GM19438 (cell line): ENCODE measurements around the gene C11orf52.
"Not testable (repeated sequence)": the region's sequence is repeated elsewhere in the genome, so short reads cannot be mapped to it uniquely, and the experiment has no call there.

Source experiments
- ATAC-seq: cut with Tn5 transposase; IDR thresholded peaks from one replicate; pipeline ENCODE4 v1.9.1; 2021; ENCODE audit warnings: low read depth; ENCODE audit not compliant: unreplicated experiment

The C11orf52 gene, protein sequence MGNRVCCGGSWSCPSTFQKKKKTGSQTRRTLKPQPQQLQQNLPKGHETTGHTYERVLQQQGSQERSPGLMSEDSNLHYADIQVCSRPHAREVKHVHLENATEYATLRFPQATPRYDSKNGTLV

DNA sequence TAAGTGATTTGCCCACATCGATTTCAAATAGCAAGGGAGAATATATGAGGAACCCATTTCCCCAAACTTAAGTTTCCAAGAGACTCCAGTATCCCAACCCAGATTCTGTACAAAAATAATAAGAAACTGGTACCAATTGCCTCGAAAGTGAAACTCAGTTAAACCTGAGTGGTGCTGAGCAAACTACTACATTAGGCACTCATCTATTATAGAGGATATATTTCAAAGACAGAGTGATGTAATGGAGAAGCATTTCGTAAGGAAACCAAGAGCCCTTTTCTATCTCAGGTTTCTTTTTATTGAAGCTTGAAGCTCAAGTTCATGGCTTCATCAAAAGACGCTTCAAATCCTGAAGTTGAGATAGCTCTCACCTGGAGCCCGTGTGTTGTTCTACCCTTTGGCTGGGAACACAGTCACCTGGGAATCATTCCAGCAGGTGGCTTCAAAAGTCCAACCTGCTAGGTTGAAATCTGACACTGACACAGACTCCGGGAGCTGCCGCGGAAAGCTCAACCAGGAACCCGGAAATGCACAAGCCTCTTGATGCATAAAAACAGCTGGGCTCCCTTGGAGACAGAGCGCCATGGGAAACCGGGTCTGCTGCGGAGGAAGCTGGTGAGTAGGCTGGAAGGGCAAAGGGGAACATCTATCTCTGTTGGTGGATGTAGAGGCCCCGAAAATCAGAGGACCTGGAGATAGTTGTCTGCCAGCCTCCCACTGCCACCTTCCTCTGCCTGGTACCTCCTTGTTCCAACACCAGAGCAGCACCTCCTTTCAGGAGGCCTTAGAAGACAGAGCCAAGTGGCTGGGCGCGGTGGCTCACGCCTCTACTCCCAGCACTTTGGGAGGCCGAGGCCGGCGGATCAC, at the start of gene C11orf52:
TSS of gene C11orf52 (plus strand) at position 524 of the 867 bp plus-strand sequence. CDS start at position 584, 60 bp downstream.
- ATAC-seq: no peak

DNA sequence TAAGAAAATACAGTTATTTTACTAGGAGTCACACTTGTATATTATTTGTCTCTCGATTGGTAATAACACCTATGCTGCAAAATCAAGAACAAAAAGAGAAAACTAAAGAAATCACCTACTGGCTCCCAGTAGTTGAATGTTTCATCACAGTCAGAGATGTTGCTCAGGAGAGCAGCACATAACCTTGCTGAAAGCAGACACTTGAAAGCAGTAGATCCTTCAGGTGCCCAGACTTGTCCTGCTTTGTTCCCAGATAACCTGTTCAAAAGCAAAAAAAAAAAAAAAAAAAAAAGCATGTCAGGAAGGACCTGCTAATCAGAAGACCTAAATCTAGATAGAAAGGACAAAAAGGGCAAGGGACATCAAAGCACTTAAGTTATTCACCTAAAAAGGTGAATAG, 48.6 kb upstream of the C11orf52 start:
- no peak for ATAC-seq

DNA sequence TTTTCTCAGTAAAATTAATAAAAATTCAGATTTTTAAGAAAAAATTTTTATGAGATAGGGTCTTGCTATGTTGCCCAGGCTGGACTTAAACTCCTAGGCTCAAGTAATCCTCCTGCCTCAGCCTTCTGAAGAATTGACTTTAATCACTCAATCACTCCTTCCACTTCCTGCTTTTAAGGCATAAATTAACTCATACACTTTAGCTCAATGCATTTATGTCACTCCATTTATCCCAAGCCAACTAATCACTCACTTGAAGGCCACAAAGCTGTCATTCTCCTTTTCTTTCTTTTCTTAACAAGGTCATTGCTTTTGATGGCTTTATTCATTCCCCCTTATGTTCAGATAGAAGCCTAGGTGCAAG, 48.2 kb upstream of the C11orf52 start:
- peak; percentile 11 for ATAC-seq

DNA sequence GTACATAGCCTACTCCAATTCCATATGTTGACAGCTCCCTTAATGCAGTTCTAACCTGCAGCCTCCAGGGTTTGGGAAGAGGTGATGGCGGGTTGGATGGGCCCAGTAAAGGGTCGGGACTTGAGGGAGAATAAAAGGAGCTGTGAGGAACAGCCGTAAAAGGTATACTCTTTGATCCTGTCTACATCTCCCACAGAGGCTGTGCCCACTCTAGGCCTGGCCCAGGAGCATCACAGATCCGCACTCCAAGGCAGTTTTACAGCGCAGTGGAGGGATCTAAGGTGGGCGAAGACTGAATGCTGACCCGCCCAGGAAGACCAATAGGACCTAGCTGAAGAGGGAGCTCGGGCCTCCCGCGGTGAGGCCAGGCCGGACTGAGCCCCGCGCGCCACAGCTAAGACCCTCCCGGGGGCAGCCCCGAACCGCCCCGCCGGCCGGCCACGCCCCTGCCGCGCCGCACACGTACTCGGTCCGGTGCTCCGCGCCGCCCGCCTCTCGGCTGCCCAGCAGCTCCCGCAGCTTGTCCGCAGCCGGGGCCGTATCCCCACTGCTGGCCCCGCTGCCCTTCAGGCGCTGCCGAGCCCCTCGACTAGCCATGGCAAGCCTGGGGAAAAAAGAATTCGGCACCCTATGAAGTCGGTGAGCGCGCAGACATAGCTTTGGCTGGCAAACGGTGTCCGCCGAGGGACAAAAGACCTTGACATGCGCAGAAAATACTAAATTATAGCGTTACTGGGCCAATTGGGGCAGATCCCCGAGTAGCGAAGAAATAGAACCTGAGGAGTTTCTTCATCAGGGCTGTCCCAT, 47.6 kb upstream of the C11orf52 start, which contains the start of gene ALG9:
TSS of gene ALG9 (minus strand) at position 696 of the 807 bp plus-strand sequence. CDS start at position 597, 99 bp downstream.
- ATAC-seq: peak; percentile 89

DNA sequence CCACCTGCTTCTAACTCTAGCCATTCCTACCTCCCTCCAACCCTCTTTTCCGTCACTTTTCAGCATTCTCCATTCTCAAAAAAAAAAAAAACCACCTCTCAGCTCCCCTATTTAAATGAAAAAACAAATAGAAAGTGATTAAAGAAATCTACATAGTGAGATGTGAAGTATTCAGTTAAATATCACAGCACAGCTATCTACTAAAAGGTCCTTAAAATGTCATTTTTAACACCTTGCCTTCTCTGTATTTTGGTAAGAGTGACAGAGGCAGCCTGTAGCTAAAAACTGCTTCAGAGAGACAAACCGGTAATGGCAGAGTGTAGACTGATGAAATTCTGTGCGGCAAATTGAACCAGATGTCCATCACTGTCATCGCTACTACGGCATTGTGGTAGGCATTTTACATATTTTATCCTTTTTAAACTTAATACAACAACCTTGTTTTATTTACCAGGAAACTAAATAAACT, 47.0 kb upstream of the C11orf52 start:
- no peak for ATAC-seq

DNA sequence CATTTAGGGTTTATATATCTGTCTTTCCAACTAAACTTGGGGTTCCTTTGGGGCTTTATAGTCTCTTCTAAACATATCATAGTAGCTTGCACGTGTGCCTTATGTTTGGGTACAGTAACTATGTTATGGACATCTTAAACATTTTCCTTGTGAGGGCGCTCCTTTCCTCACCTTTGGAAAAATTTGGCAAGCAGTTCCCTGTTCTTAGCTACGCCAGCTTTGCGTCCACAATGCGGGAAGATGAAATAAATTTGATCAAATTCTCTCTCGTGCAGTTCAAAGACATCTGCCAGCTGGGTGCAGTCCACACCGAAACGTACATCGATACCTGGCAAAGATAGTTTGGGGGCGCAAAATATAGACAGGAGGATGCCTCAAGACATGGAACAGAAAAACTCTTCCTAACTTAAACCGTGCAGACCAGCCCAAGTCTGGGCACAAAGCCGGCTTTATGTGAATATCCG, 40.3 kb upstream of the C11orf52 start:
- ATAC-seq: peak; percentile 21

DNA sequence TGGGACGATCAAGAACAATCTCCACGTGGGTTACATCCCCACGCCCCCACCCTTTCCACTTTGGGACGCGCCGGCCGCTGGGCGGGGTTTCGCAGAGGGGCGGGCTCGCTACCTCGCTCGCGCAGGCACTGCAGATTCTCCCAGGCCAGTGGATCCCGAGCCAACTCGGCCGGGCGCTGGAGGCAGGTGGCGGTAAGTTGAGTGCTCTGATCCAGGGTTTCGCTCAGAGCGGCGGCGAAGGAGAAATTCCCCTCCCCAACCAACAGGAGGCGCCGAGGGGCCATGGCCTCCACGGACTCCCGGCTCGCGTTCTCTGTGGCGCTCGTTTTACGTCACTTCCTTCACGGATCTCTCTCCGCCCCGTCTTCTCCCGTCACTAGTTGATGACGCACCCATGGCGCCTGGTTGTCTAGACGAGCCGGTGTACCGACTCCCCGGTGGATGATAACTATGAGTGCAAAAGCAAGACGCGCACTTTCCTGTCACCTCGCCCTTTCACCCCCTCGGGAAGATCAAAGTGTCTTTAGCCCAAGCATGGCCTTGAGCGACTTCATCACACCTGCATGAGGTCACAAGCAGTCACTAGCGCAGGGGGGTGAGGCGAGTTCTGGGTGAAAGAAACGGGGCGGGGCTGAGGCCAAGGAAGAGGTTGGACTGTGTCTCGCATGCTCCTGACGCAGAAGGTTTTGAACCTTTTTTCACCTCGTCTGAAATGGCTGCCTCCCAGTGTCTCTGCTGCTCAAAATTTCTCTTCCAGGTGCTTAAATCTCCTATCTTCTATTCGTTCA, 39.7 kb upstream of the C11orf52 start, which contains the start of the genes CFAP68 and FDXACB1:
TSS of gene CFAP68 (plus strand) at position 693 of the 788 bp plus-strand sequence. CDS start at position 713, 20 bp downstream.
TSS of gene FDXACB1 (minus strand) at position 317 of the 788 bp plus-strand sequence. CDS start at position 284, 33 bp downstream.
- ATAC-seq: peak; percentile 93

DNA sequence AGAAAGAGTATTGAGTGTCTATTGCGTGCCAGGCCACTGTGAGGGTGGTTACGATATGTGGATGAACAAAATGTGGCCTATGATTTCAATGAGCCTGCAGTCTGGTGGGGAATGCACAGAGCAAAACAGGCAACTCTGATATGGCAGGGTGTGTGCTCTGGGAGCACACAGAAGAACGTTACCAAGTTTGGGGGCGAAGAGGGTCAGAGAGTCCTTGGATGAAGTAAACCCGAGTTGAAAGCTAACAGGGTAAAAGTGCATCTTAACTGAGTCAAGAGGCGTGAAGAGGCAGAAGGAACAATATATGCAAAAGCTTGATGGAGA, 39.1 kb upstream of the C11orf52 start:
- ATAC-seq: peak; percentile 3

DNA sequence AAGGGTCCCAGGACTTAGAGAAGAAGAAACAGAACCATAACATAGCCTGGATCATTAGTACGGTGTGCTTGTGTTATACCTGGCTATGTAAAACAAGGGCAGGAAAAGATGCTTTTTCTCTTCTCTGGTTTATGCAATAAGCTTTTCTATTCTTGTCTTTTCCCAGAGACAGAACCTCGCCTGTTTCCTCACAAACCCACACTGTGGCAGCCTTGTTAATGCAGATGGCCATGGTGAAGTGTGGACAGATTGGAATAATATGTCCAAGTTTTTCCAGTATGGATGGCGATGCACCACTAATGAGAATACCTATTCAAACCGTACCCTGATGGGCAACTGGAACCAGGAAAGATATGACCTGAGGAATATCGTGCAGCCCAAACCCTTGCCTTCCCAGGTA, 36.5 kb upstream of the C11orf52 start:
- ATAC-seq: no peak

DNA sequence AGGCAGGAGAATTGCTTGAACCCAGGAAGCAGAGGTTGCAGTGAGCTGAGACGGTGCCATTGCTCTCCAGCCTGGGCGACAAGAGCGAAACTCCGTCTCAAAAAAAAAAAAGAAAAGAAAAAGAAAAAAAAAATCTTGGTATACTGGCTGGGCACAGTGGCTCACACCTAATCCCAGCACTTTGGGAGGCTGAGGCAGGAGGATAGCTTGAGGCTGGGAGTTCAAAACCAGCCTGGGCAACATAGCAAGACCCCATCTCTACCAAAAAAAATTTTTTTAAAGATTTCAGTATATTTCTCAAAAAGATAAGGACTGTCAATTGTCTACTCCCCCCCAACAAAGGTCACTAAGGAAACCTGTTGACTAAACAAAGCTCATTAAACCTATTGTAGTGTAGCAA, 33.7 kb upstream of the C11orf52 start:
- ATAC-seq: not testable (repeated sequence)

DNA sequence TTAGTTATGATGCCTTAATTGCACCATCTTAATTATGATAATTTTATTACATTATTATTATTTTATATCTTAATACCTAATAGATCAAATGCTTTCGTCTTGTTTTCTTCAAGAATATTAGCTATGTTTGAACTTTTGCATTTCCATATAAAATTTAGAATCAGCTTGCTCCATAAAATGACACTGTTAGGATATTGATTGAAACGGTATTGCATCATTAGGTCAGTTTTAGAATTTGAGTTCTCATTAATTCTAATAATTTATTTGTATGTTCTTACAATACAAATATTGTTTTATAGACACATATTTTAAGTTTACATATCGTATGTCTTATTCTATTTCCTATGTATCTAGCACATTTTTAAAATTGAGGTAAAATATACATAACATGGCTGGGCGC, 32.7 kb upstream of the C11orf52 start:
- no peak for ATAC-seq

DNA sequence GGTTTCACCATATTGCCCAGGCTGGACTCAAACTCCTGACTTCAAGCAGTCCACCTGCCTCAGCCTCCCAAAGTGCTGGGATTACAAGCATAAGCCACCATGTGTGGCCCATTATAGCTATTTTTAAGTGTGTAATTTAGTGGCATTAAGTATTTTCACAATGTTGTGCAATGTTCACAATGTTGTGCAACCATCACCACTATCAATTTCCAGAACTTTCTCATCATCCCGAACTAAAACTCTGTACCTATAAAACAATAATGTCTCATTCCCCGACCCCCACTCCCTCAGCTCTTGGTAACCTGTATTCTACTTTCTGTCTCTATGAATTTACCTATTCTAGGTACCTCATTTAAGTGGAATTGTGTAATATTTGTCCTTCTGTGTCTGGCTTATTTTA, 31.9 kb upstream of the C11orf52 start:
- ATAC-seq: no peak

DNA sequence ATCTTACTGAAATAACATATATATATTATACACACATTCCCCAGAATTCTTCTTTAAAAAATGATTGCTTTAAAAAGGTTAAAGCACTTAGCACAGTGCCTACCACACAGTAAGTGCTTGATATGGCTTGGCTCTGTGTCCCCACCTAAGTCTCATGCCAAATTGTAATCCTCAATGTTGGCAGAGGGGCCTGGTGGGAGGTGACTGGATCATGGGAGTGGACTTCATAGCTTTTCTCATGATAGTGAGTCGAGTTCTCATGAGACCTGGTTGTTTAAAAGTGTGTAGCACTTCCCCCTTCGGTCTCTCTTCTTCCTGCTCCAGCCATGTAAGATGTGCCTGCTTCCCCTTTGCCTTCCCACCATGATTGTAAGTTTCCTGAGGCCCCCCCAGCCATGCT, 13.3 kb upstream of the C11orf52 start:
- ATAC-seq: no peak

DNA sequence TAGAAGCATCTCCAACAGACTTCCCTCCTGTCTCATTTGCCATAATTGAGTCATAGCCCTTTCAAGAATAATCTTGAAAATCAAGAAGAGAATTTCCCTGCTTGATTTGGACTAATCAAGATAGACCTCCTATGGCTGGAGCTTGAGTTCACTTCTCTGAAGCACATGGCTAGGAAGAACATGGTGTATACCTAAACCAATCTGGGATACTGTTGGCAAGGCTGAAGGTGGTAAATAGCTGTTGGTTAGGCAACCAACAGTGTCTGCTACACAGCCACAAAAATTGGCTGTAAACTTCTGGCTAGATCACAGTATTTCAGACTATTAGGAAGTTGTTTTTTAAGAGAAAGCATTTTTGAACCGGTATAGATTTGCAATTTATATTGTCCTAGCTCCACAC, 12.0 kb upstream of the C11orf52 start:
- ATAC-seq: no peak

DNA sequence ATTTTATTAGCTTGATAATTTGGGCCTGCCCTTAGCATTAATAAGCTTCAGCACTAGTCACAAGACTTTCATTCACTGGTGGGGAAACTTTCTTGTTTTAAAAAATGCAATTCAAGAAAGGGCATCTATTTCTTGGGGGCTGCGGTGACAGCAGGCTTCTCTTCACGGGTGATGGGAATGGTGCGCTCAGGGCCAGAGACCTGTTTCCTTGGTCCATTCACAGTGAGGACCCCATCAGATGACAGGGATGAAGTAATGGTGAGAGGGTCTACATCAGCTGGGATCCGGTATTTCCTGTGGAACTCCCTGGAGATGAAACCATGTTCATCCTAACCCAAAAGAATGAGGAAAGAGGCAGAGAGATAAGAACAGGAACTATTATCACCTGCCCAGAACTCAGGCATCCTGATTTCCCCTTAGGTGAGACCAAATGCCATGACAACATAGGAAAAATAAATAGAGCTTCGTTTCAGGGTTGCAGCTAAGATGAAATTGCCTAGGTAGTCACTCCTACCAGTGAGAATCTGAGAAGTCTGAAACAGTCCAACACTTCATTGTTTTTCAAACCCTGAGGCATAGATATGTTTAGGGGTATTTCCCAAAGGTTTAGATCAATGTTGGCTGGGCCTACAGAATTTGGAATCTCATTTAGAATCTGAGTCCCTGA, 9.9 kb upstream of the C11orf52 start:
- no peak for ATAC-seq

DNA sequence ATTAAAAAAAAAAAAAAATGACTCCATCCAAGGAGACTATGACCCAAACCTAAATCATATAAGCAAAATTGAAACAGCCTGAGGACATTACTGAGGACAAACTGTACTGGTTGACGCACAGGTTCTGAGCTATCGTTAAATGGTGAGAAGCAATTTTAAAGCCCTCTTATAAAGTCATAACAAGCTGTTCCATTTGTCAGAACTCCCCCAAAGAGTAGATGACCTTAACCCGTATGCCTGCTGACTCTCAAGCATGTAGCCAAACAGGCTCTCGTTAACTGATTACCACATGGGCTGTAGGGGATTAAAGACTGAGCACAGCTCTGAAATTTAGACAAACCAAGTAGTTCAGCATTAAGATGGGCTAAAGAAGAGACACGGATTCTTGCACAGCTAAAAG, 9.3 kb upstream of the C11orf52 start:
- no peak for ATAC-seq

DNA sequence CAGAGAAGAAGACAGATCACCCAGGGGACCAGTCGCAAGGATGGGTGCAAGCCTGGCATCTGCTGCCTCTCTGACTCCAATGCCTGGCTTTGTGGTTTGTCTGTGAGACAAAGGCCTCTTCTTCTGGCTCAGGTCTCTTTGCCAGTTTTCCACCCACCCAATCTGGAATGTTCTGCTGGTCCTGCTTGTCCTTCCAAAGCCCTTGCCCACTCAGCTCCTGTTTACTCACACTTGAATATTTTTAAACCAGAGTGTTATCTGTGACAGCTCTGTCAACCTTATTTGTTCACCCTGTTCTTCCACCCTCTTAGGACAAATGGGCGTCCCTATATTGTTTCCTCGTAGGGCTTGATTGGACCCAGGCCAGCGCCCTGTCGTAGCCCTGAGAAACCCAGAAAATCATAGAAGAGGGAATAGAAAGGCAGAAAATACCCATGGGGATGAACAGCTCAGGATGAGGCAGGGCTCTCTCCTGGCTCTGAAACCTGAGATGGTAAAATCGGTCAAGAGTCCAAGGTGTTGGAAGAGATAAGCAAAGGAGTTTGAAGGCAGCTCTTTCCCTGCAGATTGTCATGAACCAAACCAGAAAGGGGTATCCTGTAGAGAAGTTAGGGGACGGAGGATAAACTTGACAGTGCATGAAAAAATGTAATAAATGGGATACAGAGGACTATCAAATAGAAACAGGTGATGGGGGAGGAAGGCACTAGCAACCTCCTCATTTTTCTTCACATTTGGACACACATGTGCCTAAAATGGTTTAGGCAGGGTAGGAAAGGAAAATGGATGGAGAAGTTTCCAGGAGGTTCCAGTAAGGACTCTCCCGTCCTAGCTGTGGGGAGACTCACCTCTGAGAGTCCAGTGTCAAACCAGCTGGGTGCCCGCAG, 7.8 kb upstream of the C11orf52 start:
- no peak for ATAC-seq

DNA sequence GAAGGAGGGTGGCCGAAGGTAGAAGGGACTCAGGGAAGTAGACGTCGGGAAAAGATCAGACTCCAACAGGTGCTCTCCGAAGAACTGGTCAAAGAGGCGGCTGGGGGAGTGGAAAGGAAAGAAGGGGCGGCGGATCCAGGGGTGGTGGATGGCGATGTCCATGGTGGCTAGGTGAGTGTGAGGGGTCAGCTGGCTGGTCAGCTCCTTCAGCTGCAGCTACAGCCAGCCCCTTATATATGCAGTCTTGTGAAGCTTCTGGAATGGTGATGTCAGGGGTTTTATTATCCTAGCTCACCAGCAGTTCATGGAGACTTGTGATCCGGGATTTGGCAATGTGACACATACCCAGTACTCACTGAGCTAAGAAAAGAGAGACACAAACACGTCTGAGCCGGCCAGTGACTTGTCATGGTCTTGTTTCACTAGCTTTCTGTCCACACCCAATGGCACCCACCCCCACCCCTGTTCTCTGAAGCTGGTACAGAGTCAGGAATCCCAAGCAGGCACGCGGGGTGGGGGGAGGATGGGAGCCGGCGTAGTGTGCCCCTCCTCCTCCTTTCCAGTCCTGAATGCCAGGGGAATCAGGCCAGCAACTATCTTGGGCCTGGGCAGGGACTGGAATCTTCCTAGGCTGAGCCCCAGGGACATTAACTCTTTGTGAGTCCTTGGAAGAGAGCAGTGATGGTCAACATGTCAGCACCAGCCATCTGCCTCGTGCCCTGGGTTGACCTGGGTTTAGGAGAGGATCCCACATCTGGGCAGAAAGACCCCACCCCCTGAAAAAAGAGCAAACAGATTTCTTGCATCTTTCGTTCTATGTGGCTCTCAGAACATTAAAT, 6.9 kb upstream of the C11orf52 start, which contains the start of gene CRYAB:
TSS of gene CRYAB (minus strand) at position 208 of the 839 bp plus-strand sequence. CDS start at position 162, 46 bp downstream.
- no peak for ATAC-seq
